H1 (cell line): ENCODE results near the gene ULK2. TPM values are rescaled to one million over a fixed set of nuclear protein-coding genes. Genes with fewer than 3 reads are reported as not detected.

ENCODE experiments used
- BACH1 ChIP-seq: IDR thresholded peaks from 2 replicates; pipeline ENCODE4 v1.6.1; 2012; ENCODE audit warnings: low read length, improper control_type of control experiment
- CBX5 ChIP-seq: fragments of 300-800, 300-1000 bp; sonication (generic); IDR thresholded peaks from 2 replicates; pipeline ENCODE4 v1.7.1; 2016; ENCODE audit warnings: antibody characterized with exemption, low read length, low read depth
- CEBPB ChIP-seq: IDR thresholded peaks from 2 replicates; pipeline ENCODE4 v1.6.1; 2012; ENCODE audit warnings: low read depth, low read length
- CHD1 ChIP-seq: IDR thresholded peaks from 2 replicates; pipeline ENCODE4 v1.6.1; 2012; ENCODE audit warnings: low read depth, low read length, improper control_type of control experiment
- CHD2 ChIP-seq: IDR thresholded peaks from 2 replicates; pipeline ENCODE4 v1.6.1; 2012; ENCODE audit warnings: low read length, improper control_type of control experiment
- EGR1 ChIP-seq: IDR thresholded peaks from 2 replicates; pipeline ENCODE4 v1.6.1; 2011; ENCODE audit warnings: low read depth, low read length, borderline replicate concordance
- EP300 ChIP-seq, 2 experiments: IDR thresholded peaks; 1 replicate in 1 of 2; 2 replicates in 1 of 2; pipeline ENCODE4 v1.6.1; 2011 to 2012; ENCODE audit warnings: low read depth in 2 of 2, low read length in 2 of 2, mild to moderate bottlenecking in 2 of 2, borderline replicate concordance in 1 of 2, inconsistent platforms in 1 of 2, moderate library complexity in 1 of 2
- GTF2F1 ChIP-seq: IDR thresholded peaks from 2 replicates; pipeline ENCODE4 v1.6.1; 2012; ENCODE audit warnings: low read depth, low read length, improper control_type of control experiment, borderline replicate concordance
- HDAC6 ChIP-seq: IDR thresholded peaks from one replicate; pipeline ENCODE4 v1.7.1; 2012; ENCODE audit warnings: low read depth, mild to moderate bottlenecking, inconsistent platforms, low read length, moderate library complexity
- KDM4A ChIP-seq: IDR thresholded peaks from one replicate; pipeline ENCODE4 v1.7.1; 2012; ENCODE audit warnings: low read depth, mild to moderate bottlenecking, moderate library complexity, low read length, inconsistent platforms; ENCODE audit not compliant: severe bottlenecking
- MAFK ChIP-seq: IDR thresholded peaks from 2 replicates; pipeline ENCODE4 v1.6.1; 2012; ENCODE audit warnings: low read depth, mild to moderate bottlenecking, improper control_type of control experiment, low read length
- NRF1 ChIP-seq: IDR thresholded peaks from 2 replicates; pipeline ENCODE4 v1.6.1; 2011; ENCODE audit warnings: mild to moderate bottlenecking, low read depth, low read length, improper control_type of control experiment
- PHF8 ChIP-seq: fragments of 200-600 bp; sonication (generic); conservative IDR thresholded peaks from 2 replicates; pipeline ENCODE4 v1.7.1; 2012; ENCODE audit warnings: low read depth, mild to moderate bottlenecking, inconsistent platforms, low read length, moderate library complexity
- POU5F1 ChIP-seq: IDR thresholded peaks from 2 replicates; pipeline ENCODE4 v1.6.1; 2011; ENCODE audit warnings: low read depth, mild to moderate bottlenecking, low read length, moderate library complexity
- RFX5 ChIP-seq: IDR thresholded peaks from 2 replicates; pipeline ENCODE4 v1.6.1; 2011; ENCODE audit warnings: low read depth, low read length, improper control_type of control experiment, borderline replicate concordance
- SIRT6 ChIP-seq: IDR thresholded peaks from one replicate; pipeline ENCODE4 v1.7.1; 2012; ENCODE audit warnings: low read length, inconsistent platforms
- SIX5 ChIP-seq: IDR thresholded peaks from 2 replicates; pipeline ENCODE4 v1.6.1; 2011; ENCODE audit warnings: mild to moderate bottlenecking, low read depth, low read length
- SP1 ChIP-seq: IDR thresholded peaks from 2 replicates; pipeline ENCODE4 v1.6.1; 2011; ENCODE audit warnings: low read depth, low read length
- SP2 ChIP-seq: IDR thresholded peaks from 2 replicates; pipeline ENCODE4 v1.6.1; 2012; ENCODE audit warnings: mild to moderate bottlenecking, low read length, inconsistent platforms
- SRF ChIP-seq: IDR thresholded peaks from 2 replicates; pipeline ENCODE4 v1.6.1; 2011; ENCODE audit warnings: mild to moderate bottlenecking, low read depth, low read length, moderate library complexity
- SUZ12 ChIP-seq: fragments of 200-600 bp; sonication (generic); IDR thresholded peaks from 2 replicates; pipeline ENCODE4 v1.6.1; 2012; ENCODE audit warnings: mild to moderate bottlenecking, inconsistent platforms, low read length, moderate library complexity, mixed read lengths
- TAF1 ChIP-seq: IDR thresholded peaks from 2 replicates; pipeline ENCODE4 v1.6.1; 2011; ENCODE audit warnings: mild to moderate bottlenecking, low read depth, low read length
- TCF12 ChIP-seq: IDR thresholded peaks from 2 replicates; pipeline ENCODE4 v1.6.1; 2011; ENCODE audit warnings: low read depth, mild to moderate bottlenecking, low read length
- TEAD4 ChIP-seq: IDR thresholded peaks from 2 replicates; pipeline ENCODE4 v1.6.1; 2012; ENCODE audit warnings: low read depth, low read length, inconsistent platforms, mixed read lengths
- polyA plus RNA-seq, 7 experiments: library from polyadenylated mRNA; depleted of rRNA in 3 of 7; stranded (reverse) in 5 of 7; unstranded in 2 of 7; fragments of >200 nt in 5 of 7; fragments of 200-250 nt in 2 of 7; gene quantifications; 1 replicate in 5 of 7; 2 replicates in 1 of 7; 4 replicates in 1 of 7; pipeline versions ENCODE4 v1.2.1 to v1.2.3, GENCODE V29; 2011 to 2013; ENCODE audit warnings: missing spikeins in 2 of 7, mixed read lengths in 2 of 7
- total RNA-seq: library from RNA; stranded (reverse); fragmentation: NEBNext Ultra II Directional; extraction: Animal tissue kit (Norgen Biotek cat#: 25700); gene quantifications from 2 replicates; pipeline ENCODE4 v1.2.1, GENCODE V29; 2021
- TF ChIP-seq, protein P1 (sequence below): IDR thresholded peaks from 2 replicates; pipeline ENCODE4 v1.6.1; 2011; ENCODE audit warnings: low read length, improper control_type of control experiment

The ULK2 gene
- total and polyA plus RNA-seq, 2 of the 8 experiments (the other 6 are each of a cell fraction or from before 2014, with no cell fraction given), result 5.3 to 9.8 TPM

- TF ChIP-seq MAFK (no peak), TCF12 (peak; percentile 52; the same call in 1 of the 2 replicates), CEBPB (no peak), BACH1 (peak; percentile 94), KDM4A (peak; percentile 41), HDAC6 (no peak), EGR1 (no peak), SP2 (no peak), SUZ12 (no peak; the same call in 1 of the 2 replicates), SIRT6 (no peak), RFX5 (no peak), POU5F1 (no peak), SIX5 (no peak), TAF1 (peak; percentile 90), TEAD4 (no peak), SP1 (no peak), CBX5 (no peak), CHD1 (no peak), PHF8 (peak; percentile 68), GTF2F1 (no peak), CHD2 (peak; percentile 89), SRF (peak; percentile 14; the same call in 1 of the 2 replicates), NRF1 (no peak), EP300 (IDR thresholded peaks at IDR 0.05; ENCODE audit: borderline replicate concordance in 1 of 2, low read depth in 2 of 2, low read length in 2 of 2) (peak in 1 of 2 experiments; percentile 74; a peak in 1 of 3 replicates)
- TF ChIP-seq, protein P1, sequence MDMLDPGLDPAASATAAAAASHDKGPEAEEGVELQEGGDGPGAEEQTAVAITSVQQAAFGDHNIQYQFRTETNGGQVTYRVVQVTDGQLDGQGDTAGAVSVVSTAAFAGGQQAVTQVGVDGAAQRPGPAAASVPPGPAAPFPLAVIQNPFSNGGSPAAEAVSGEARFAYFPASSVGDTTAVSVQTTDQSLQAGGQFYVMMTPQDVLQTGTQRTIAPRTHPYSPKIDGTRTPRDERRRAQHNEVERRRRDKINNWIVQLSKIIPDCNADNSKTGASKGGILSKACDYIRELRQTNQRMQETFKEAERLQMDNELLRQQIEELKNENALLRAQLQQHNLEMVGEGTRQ, result no peak
Measured at GRCh38 chr17:19867329-19868078, at the start of gene ULK2 (continued).
